ENCODE results near the gene LRCOL1.
"Not testable (repeated sequence)": the region's sequence is repeated elsewhere in the genome, so short reads cannot be mapped to it uniquely, and the experiment has no call there.

GRCh38 chr12:132599502-132599901 lies 10.9 kb downstream of the LRCOL1 start:
- TF ChIP-seq EZH2phosphoT487 (IDR thresholded peaks at IDR 0.05; ENCODE audit: low read length); CTCF (IDR thresholded peaks at IDR 0.05; ENCODE audit: low read length); EZH2 (optimal IDR thresholded peaks at IDR 0.05; ENCODE audit: low read depth, low read length): not testable (repeated sequence)
